Measurements from ENCODE around the gene RNF26. TPM values are rescaled to one million over a fixed set of nuclear protein-coding genes. Genes with fewer than 3 reads are reported as not detected.
"Not testable (repeated sequence)": the region's sequence is repeated elsewhere in the genome, so short reads cannot be mapped to it uniquely, and the experiment has no call there.

The RNF26 gene
- total RNA-seq, 1 donor from 2014 or later, result 2.6 TPM

GRCh38 chr11:119381181-119381988 lies 47.1 kb downstream of the RNF26 start, which contains the start of gene USP2:
TSS of gene USP2 (minus strand) at chr11:119381690. CDS start at chr11:119373480, 8,210 bp downstream.
- DNase-seq (ENCODE audit: low read depth), result peak; percentile 98

GRCh38 chr11:119382101-119382500 lies 47.8 kb downstream of the RNF26 start:
- DNase-seq (ENCODE audit: low read depth), result no peak

- DNase-seq (ENCODE audit: low read depth), result not testable (repeated sequence)
Observed at GRCh38 chr11:119382513-119382912, 48.2 kb downstream of the RNF26 start.

DNA sequence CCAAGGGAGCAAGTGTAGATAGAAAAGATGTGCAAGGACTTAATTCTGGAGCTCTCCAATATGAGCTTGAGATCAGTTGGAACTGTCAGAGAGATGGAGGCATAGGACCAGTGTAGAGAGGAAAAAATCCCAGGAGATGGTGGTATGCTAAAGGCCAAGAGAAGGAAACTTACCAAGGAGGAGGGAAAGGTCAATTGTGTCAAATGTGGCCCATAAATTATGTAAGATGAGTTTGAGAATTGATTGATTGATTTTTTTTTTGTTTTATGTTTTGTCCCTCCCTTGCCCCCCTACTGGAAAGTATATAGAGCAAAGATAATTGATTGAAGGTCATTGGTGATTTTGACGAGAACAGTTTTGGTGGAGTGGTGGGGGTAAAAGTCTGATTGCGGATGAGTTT lies 50.0 kb downstream of the RNF26 start:
- no peak for DNase-seq (ENCODE audit: low read depth)

Small RNAs within 50 kb of the gene (microRNA-seq; reads per million reads assigned to microRNA genes)
- gene MIR6756, result not detected

Other genes starting within 250 kb of the RNF26 start
- gene HMBS, start 249.6 kb upstream of the RNF26 start, total RNA-seq, result 4.1 and 10.3 TPM in 2 replicates
- gene DPAGT1, start 232.7 kb upstream of the RNF26 start, total RNA-seq, result 24.5 and 25.5 TPM in 2 replicates
- gene C2CD2L, start 227.2 kb upstream of the RNF26 start, total RNA-seq, result 19.3 and 19.7 TPM in 2 replicates
- gene HINFP, start 212.9 kb upstream of the RNF26 start, total RNA-seq, result 12.9 and 16.7 TPM in 2 replicates
- 0.08 and 0.16 TPM in 2 replicates for gene ABCG4, start 185.5 kb upstream of the RNF26 start, total RNA-seq
- 22.8 and 24.1 TPM in 2 replicates for gene NLRX1, start 165.8 kb upstream of the RNF26 start, total RNA-seq
- gene NHERF4, start 149.1 kb upstream of the RNF26 start, total RNA-seq, result not detected in 2 replicates
- 8.2 and 9.1 TPM in 2 replicates for gene CBL, start 128.2 kb upstream of the RNF26 start, total RNA-seq
- 57.3 and 68.7 TPM in 2 replicates for gene MCAM, start 17.4 kb upstream of the RNF26 start, total RNA-seq
- 71.5 and 72.1 TPM in 2 replicates for gene C1QTNF5, start 6.4 kb downstream of the RNF26 start, total RNA-seq
- 0.05 and 0.31 TPM in 2 replicates for gene MFRP, start 12.2 kb downstream of the RNF26 start, total RNA-seq
- gene USP2, start 47.2 kb downstream of the RNF26 start, total RNA-seq, result 10.0 and 18.4 TPM in 2 replicates
- 107 and 112 TPM in 2 replicates for gene THY1, start 88.6 kb downstream of the RNF26 start, total RNA-seq